Right lobe of liver (tissue), 6 donors: ENCODE data around the gene KCNQ1. TPM values are rescaled to one million over a fixed set of nuclear protein-coding genes. Genes with fewer than 3 reads are reported as not detected.

Experiments used
- ATAC-seq, 4 donors: fragments of 200-7000 bp; cut with Tn5 transposase; one replicate each; pipeline ENCODE4 v1.9.1; 2020; ENCODE audit warnings: mild to moderate bottlenecking in 4 of 4, moderate library complexity in 4 of 4
- DNase-seq, 3 donors: peaks; one replicate each; pipeline ENCODE4 v3.0.0-alpha.2; 2020
- H3K27ac ChIP-seq, 3 donors: fragments of 200-600 bp; one replicate each; pipeline ENCODE4 v1.8.0; 2022
- H3K27me3 ChIP-seq, 2 donors: fragments of 200-600 bp; one replicate each; pipeline ENCODE4 v1.8.0; 2022
- H3K36me3 ChIP-seq, 4 donors: fragments of 200-600 bp; sonication (generic) in 1 of 4; one replicate each; pipeline versions ENCODE4 v1.5.1 to v1.8.0; 2017 to 2022; ENCODE audit warnings: control low read depth in 1 of 4
- H3K4me1 ChIP-seq, 4 donors: fragments of 200-600 bp; sonication (generic) in 1 of 4; one replicate each; pipeline versions ENCODE4 v1.5.1 to v1.8.0; 2017 to 2022; ENCODE audit warnings: control low read depth in 1 of 4
- H3K4me3 ChIP-seq, 3 donors: fragments of 200-600 bp; one replicate each; pipeline ENCODE4 v1.8.0; 2022
- H3K9me3 ChIP-seq, 4 donors: fragments of 200-600 bp; sonication (generic) in 1 of 4; one replicate each; pipeline versions ENCODE4 v1.5.1 to v1.8.0; 2017 to 2022; ENCODE audit warnings: control low read depth in 1 of 4
- POLR2A ChIP-seq: fragments of 450-650 bp; IDR thresholded peaks from one replicate; pipeline ENCODE4 v1.6.1; 2017; ENCODE audit warnings: antibody characterized with exemption, mild to moderate bottlenecking
- WGBS: methylation state at CpG from one replicate; pipeline ENCODE4 v1.1.6; 2018; ENCODE audit warnings: low coverage, low lambda C conversion rate; ENCODE audit not compliant: insufficient coverage; ENCODE audit errors: missing lambda C conversion rate; 5-methylcytosine and 5-hydroxymethylcytosine counted together
- intact Hi-C, 2 donors: fragments of 100-400 bp; cut with DNase I; formaldehyde crosslinking; loops; one replicate each; pipeline versions ENCODE4 v1.11.2 to v1.14.1; 2022
- total RNA-seq, 6 experiments: library from RNA; depleted of rRNA in 2 of 6; stranded (reverse); fragments of >200 nt in 2 of 6; fragmentation: NEBNext Ultra II Directional in 3 of 6; extraction: Animal tissue kit (Norgen Biotek cat#: 25700) in 3 of 6; gene quantifications; one replicate each; pipeline versions ENCODE4 v1.1.0 to v1.2.4, GENCODE V29; 2016 to 2023
- TF ChIP-seq, protein P1 (sequence below), 4 donors: fragments of 200-600 bp in 3 of 4; fragments of 450-650 bp in 1 of 4; IDR thresholded peaks; one replicate each; pipeline versions ENCODE4 v1.5.1 to v1.8.0; 2016 to 2022; ENCODE audit warnings: antibody characterized with exemption in 4 of 4, mild to moderate bottlenecking in 2 of 4
- donor health status: DM: no; HTN: yes; CAD: no.
- donor health status: DM: no; HTN: no; CAD: no.
- donor health status: DM: no; HTN: no; CAD: no.
- donor health status: DM: no; HTN: yes; CAD: no.
- donor health status: DM: no; HTN: yes; CAD: no.

Gene KCNQ1
- total RNA-seq, 6 experiments from 2014 or later: 0.61 to 2.4 (median 1.8) TPM

- ATAC-seq: no peak
- TF ChIP-seq POLR2A: no peak
- TF ChIP-seq, protein P1, sequence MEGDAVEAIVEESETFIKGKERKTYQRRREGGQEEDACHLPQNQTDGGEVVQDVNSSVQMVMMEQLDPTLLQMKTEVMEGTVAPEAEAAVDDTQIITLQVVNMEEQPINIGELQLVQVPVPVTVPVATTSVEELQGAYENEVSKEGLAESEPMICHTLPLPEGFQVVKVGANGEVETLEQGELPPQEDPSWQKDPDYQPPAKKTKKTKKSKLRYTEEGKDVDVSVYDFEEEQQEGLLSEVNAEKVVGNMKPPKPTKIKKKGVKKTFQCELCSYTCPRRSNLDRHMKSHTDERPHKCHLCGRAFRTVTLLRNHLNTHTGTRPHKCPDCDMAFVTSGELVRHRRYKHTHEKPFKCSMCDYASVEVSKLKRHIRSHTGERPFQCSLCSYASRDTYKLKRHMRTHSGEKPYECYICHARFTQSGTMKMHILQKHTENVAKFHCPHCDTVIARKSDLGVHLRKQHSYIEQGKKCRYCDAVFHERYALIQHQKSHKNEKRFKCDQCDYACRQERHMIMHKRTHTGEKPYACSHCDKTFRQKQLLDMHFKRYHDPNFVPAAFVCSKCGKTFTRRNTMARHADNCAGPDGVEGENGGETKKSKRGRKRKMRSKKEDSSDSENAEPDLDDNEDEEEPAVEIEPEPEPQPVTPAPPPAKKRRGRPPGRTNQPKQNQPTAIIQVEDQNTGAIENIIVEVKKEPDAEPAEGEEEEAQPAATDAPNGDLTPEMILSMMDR (IDR thresholded peaks at IDR 0.05): no peak
- peak in 1 of 3 donors; percentile 10 for DNase-seq
- H3K27me3 ChIP-seq: no peaks in the 10 kb centered on the region
- intact Hi-C loops: no loop called here
- H3K9me3 ChIP-seq: no peaks in the 10 kb centered on the region
- WGBS: 90% methylated on average over 4 of the region's 11 CpGs
- no peaks in the 10 kb centered on the region for H3K36me3 ChIP-seq
- no peak overlapping the region for H3K27ac ChIP-seq
- no peak overlapping the region for H3K4me3 ChIP-seq
- H3K4me1 ChIP-seq: no peaks in the 10 kb centered on the region
These were observed 274.1 kb downstream of the KCNQ1 start for GRCh38 chr11:2718817-2719438.

DNA sequence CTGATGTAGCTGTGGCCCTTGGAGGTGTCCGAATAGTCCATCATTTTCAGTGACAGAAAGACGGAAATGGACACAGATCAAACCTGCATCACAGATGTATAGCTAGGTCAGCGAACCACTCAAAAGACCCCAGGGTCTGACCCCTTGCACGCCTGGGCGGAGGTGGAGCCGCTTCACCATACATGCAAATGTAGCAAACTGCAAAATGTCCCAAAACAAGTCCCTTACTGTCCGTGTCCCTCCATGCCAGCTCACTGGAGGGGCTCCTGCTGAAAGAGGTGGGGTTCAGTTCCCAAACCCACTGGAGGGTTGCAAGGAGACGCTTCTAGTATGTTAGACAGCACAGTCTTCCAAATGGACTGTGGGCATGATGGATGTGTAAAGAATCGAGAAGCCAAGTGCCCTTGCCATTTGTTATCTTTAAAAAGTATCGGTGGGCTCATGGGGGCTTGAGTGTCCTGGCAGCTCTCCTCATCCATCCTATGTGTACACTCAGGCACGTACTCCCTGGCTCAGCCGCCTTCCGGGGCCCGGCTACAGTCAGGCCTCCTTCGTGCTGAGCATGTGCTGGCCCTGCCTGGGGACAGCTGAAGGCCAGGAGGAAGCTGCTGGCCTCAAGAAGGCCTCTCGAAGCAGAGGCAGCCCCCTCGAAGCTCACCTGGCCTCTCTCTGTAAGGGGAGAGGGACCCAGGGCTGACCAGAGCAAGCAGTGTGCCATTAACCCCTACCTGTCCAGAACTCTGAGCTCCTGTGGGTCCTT is 275.2 kb downstream of the KCNQ1 start:
- 81% methylated on average over 5 of the region's 17 CpGs for WGBS
- no peak for DNase-seq

DNA sequence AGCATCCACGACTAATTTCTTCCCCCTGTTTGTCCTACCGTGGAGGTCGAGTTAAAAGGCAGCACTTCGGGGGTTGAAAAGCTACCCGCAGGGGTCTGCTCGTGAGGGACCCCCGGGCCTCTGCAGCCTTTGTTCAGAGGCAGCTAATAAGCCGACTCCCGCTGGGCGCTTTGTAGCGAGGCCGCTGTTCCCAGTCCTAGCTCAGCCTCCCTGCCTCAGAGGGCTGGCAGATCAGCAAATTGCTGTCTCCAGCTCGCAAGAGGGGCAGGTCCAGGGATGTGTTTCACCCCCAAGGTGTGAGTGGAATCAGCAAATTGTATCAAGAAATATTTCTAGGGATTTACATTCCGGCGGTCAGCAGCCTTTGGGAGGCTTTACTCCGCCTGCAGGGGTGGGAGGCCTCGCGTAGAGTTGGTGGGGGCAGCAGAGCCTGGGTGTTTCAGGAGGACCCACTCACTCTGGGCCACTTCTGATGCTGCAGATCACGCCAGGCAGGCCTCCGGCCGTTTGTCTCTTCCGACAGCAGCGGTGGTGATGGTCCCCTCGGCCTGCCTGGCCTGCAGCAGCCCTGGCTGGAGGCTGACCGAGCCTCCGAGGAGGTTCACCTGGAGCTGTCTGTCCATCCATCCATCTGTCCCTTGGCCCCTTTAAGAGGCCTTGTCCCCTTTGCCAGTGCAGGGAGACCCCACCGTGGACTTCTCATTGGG is 276.6 kb downstream of the KCNQ1 start:
- H3K27ac ChIP-seq: no peak overlapping the region

More for the DNA sequence above, 275.2 kb downstream of the KCNQ1 start:
- no peaks in the 10 kb centered on the region for H3K36me3 ChIP-seq
- H3K9me3 ChIP-seq: no peaks in the 10 kb centered on the region
- H3K4me1 ChIP-seq: no peaks in the 10 kb centered on the region
- no peaks in the 10 kb centered on the region for H3K27me3 ChIP-seq
- TF ChIP-seq POLR2A: no peak
- TF ChIP-seq, protein P1 (IDR thresholded peaks at IDR 0.05): no peak
- ATAC-seq: no peak
- no peak overlapping the region for H3K27ac ChIP-seq
- no peak overlapping the region for H3K4me3 ChIP-seq
- intact Hi-C loops: no loop called here

GRCh38 chr11:2722955-2723354 is 278.1 kb downstream of the KCNQ1 start:
- no peaks in the 10 kb centered on the region for H3K36me3 ChIP-seq
- WGBS: no CpG with 5 or more reads among the region's 15 CpGs
- intact Hi-C loops: no loop called here
- ATAC-seq (no peak), DNase-seq (no peak)
- TF ChIP-seq, protein P1 (IDR thresholded peaks at IDR 0.05): no peak
- no peak for TF ChIP-seq POLR2A
- H3K4me3 ChIP-seq: no peak overlapping the region
- H3K27ac ChIP-seq: no peak overlapping the region
- no peaks in the 10 kb centered on the region for H3K9me3 ChIP-seq
- no peaks in the 10 kb centered on the region for H3K4me1 ChIP-seq
- H3K27me3 ChIP-seq: no peaks in the 10 kb centered on the region

More for the DNA sequence above, 276.6 kb downstream of the KCNQ1 start:
- 74% methylated on average over 3 of the region's 27 CpGs for WGBS
- TF ChIP-seq, protein P1 (IDR thresholded peaks at IDR 0.05): no peak
- no peak for TF ChIP-seq POLR2A
- no peaks in the 10 kb centered on the region for H3K4me1 ChIP-seq
- DNase-seq: no peak
- intact Hi-C loops: no loop called here
- no peaks in the 10 kb centered on the region for H3K9me3 ChIP-seq
- no peaks in the 10 kb centered on the region for H3K36me3 ChIP-seq
- H3K4me3 ChIP-seq: no peak overlapping the region
- H3K27me3 ChIP-seq: no peaks in the 10 kb centered on the region
- ATAC-seq: no peak
